Liver (tissue), 3 donors: ENCODE results near the gene ARSB.

Experiments used
- GABPA ChIP-seq, 2 donors: IDR thresholded peaks in 1 of 2; conservative IDR thresholded peaks in 1 of 2; 2 replicates each; pipeline ENCODE4 v1.6.1; 2016; ENCODE audit warnings: antibody characterized with exemption in 2 of 2, mild to moderate bottlenecking in 1 of 2, moderate library complexity in 1 of 2
- NR2F2 ChIP-seq: IDR thresholded peaks from 2 replicates; pipeline ENCODE4 v1.6.1; 2016; ENCODE audit warnings: antibody characterized with exemption
- RAD21 ChIP-seq, 2 donors: IDR thresholded peaks; 2 replicates each; pipeline ENCODE4 v1.6.1; 2016; ENCODE audit warnings: antibody characterized with exemption in 2 of 2, mild to moderate bottlenecking in 2 of 2
- SP1 ChIP-seq: IDR thresholded peaks from 2 replicates; pipeline ENCODE4 v1.6.1; 2018; ENCODE audit warnings: antibody characterized with exemption, mild to moderate bottlenecking
- TAF1 ChIP-seq: conservative IDR thresholded peaks from 2 replicates; pipeline ENCODE4 v1.6.1; 2016; ENCODE audit warnings: antibody characterized with exemption, mild to moderate bottlenecking
- YY1 ChIP-seq: IDR thresholded peaks from 2 replicates; pipeline ENCODE4 v1.6.1; 2016; ENCODE audit warnings: antibody characterized with exemption, mild to moderate bottlenecking
- TF ChIP-seq, protein P1 (sequence below): IDR thresholded peaks from 2 replicates; pipeline ENCODE4 v1.6.1; 2016; ENCODE audit warnings: antibody characterized with exemption, mild to moderate bottlenecking
- TF ChIP-seq, protein P2 (sequence below): fragments of 150-350 bp; IDR thresholded peaks from 2 replicates; pipeline ENCODE4 v1.5.1; 2017; ENCODE audit warnings: improper control_type of control experiment, low read depth, low read length; ENCODE audit not compliant: missing input control
- TF ChIP-seq, protein P3 (sequence below): IDR thresholded peaks from 2 replicates; pipeline ENCODE4 v1.6.1; 2016; ENCODE audit warnings: antibody characterized with exemption
- TF ChIP-seq, protein P4 (sequence below): IDR thresholded peaks from 2 replicates; pipeline ENCODE4 v1.6.1; 2016; ENCODE audit warnings: antibody characterized with exemption
- donor health status: healthy.
- donor health status: healthy.

DNA sequence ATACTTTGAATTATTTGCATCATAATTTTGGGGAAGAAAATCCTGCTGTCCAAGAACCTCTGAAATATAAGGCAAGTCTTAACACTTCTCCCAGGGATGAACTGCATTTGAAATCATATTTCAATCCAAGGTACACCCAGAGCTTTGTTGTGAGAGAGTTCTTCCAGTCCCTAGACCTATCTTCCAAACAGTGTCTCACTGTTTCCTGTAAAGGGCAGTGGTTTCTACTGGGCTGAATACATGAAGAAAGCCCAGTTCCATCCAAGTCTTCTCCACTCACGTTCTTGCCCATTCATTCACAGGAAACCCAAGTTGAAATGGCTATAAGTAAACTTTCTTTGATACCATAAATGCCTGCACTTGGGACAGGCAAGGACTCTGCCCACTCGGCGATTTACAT, 228.3 kb downstream of the ARSB start:
- TF ChIP-seq, protein P1, sequence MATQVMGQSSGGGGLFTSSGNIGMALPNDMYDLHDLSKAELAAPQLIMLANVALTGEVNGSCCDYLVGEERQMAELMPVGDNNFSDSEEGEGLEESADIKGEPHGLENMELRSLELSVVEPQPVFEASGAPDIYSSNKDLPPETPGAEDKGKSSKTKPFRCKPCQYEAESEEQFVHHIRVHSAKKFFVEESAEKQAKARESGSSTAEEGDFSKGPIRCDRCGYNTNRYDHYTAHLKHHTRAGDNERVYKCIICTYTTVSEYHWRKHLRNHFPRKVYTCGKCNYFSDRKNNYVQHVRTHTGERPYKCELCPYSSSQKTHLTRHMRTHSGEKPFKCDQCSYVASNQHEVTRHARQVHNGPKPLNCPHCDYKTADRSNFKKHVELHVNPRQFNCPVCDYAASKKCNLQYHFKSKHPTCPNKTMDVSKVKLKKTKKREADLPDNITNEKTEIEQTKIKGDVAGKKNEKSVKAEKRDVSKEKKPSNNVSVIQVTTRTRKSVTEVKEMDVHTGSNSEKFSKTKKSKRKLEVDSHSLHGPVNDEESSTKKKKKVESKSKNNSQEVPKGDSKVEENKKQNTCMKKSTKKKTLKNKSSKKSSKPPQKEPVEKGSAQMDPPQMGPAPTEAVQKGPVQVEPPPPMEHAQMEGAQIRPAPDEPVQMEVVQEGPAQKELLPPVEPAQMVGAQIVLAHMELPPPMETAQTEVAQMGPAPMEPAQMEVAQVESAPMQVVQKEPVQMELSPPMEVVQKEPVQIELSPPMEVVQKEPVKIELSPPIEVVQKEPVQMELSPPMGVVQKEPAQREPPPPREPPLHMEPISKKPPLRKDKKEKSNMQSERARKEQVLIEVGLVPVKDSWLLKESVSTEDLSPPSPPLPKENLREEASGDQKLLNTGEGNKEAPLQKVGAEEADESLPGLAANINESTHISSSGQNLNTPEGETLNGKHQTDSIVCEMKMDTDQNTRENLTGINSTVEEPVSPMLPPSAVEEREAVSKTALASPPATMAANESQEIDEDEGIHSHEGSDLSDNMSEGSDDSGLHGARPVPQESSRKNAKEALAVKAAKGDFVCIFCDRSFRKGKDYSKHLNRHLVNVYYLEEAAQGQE, result no peak
- TF ChIP-seq, protein P2, sequence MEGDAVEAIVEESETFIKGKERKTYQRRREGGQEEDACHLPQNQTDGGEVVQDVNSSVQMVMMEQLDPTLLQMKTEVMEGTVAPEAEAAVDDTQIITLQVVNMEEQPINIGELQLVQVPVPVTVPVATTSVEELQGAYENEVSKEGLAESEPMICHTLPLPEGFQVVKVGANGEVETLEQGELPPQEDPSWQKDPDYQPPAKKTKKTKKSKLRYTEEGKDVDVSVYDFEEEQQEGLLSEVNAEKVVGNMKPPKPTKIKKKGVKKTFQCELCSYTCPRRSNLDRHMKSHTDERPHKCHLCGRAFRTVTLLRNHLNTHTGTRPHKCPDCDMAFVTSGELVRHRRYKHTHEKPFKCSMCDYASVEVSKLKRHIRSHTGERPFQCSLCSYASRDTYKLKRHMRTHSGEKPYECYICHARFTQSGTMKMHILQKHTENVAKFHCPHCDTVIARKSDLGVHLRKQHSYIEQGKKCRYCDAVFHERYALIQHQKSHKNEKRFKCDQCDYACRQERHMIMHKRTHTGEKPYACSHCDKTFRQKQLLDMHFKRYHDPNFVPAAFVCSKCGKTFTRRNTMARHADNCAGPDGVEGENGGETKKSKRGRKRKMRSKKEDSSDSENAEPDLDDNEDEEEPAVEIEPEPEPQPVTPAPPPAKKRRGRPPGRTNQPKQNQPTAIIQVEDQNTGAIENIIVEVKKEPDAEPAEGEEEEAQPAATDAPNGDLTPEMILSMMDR, result no peak
- TF ChIP-seq, protein P3, sequence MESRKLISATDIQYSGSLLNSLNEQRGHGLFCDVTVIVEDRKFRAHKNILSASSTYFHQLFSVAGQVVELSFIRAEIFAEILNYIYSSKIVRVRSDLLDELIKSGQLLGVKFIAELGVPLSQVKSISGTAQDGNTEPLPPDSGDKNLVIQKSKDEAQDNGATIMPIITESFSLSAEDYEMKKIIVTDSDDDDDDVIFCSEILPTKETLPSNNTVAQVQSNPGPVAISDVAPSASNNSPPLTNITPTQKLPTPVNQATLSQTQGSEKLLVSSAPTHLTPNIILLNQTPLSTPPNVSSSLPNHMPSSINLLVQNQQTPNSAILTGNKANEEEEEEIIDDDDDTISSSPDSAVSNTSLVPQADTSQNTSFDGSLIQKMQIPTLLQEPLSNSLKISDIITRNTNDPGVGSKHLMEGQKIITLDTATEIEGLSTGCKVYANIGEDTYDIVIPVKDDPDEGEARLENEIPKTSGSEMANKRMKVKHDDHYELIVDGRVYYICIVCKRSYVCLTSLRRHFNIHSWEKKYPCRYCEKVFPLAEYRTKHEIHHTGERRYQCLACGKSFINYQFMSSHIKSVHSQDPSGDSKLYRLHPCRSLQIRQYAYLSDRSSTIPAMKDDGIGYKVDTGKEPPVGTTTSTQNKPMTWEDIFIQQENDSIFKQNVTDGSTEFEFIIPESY, result no peak
- TF ChIP-seq TAF1 (no peak), RAD21 (IDR thresholded peaks at IDR 0.05) (no peak), NR2F2 (no peak), YY1 (no peak), SP1 (no peak), GABPA (IDR thresholded peaks at IDR 0.05 in 1 of 2, conservative IDR thresholded peaks at IDR 0.05 in 1 of 2) (no peak)
- TF ChIP-seq, protein P4, sequence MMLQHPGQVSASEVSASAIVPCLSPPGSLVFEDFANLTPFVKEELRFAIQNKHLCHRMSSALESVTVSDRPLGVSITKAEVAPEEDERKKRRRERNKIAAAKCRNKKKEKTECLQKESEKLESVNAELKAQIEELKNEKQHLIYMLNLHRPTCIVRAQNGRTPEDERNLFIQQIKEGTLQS, result no peak
